Pancreas (tissue), 10 donors: ENCODE data around the gene SORT1. TPM values are rescaled to one million over a fixed set of nuclear protein-coding genes. Genes with fewer than 3 reads are reported as not detected.
"Not testable (repeated sequence)": the region's sequence is repeated elsewhere in the genome, so short reads cannot be mapped to it uniquely, and the experiment has no call there.

ENCODE experiments used
- ATAC-seq, 4 donors: fragments of 200-7000 bp; cut with Tn5 transposase; one replicate each; pipeline versions ENCODE4 v1.8.0 to v1.9.1; 2020; ENCODE audit warnings: mild to moderate bottlenecking in 4 of 4, moderate library complexity in 4 of 4
- DNase-seq, 6 donors: peaks; one replicate each; pipeline ENCODE4 v3.0.0-alpha.2; 2020
- FAIRE-seq: peaks from 2 replicates; lab custom pipeline; 2012; peaks lifted over from hg19 to GRCh38; lab: Jason Lieb, UNC
- H3K27ac ChIP-seq, 4 donors: fragments of 200-600 bp; sonication (generic); 1 replicate in 3 of 4; 2 replicates in 1 of 4; pipeline versions ENCODE4 v1.5.0 to v1.8.0; 2020
- H3K27me3 ChIP-seq, 4 donors: fragments of 200-600 bp; one replicate each; pipeline ENCODE4 v1.8.0; 2021
- H3K36me3 ChIP-seq, 3 donors: fragments of 200-600 bp; sonication (generic) in 1 of 3; one replicate each; pipeline versions ENCODE4 v1.5.0 to v1.8.0; 2020 to 2021
- H3K4me1 ChIP-seq, 3 donors: fragments of 200-600 bp; one replicate each; pipeline ENCODE4 v1.8.0; 2021
- H3K4me3 ChIP-seq, 4 donors: fragments of 200-600 bp; sonication (generic) in 2 of 4; one replicate each; pipeline versions ENCODE4 v1.5.0 to v1.8.0; 2020 to 2021
- H3K9me3 ChIP-seq, 4 donors: fragments of 200-600 bp; one replicate each; pipeline ENCODE4 v1.8.0; 2021
- CTCF ChIP-seq, 4 donors: fragments of 200-600 bp; sonication (generic) in 3 of 4; IDR thresholded peaks; one replicate each; pipeline versions ENCODE4 v1.5.0 to v1.8.0; 2021; ENCODE audit warnings: antibody characterized with exemption in 4 of 4
- WGBS, 2 donors: extraction: QIAGEN DNeasy Blood & Tissue Kit; methylation state at CpG; one replicate each; pipeline ENCODE4 v1.1.7; 2013; 5-methylcytosine and 5-hydroxymethylcytosine counted together
- intact Hi-C, 3 donors: fragments of 100-400 bp; cut with DNase I; formaldehyde crosslinking; loops; one replicate each; pipeline versions ENCODE4 v1.11.1 to v1.14.2; 2022
- polyA plus RNA-seq, 2 donors: library from polyadenylated mRNA; stranded (reverse); fragments of 200-250 nt; gene quantifications; one replicate each; pipeline ENCODE4 v1.2.3, GENCODE V29; 2013
- total RNA-seq, 6 donors: library from RNA; stranded (reverse); fragmentation: NEBNext Ultra II Directional in 4 of 6; extraction: Animal tissue kit (Norgen Biotek cat#: 25700) in 4 of 6; gene quantifications; one replicate each; pipeline versions ENCODE4 v1.2.1 to v1.2.4, GENCODE V29; 2021 to 2023
- donor health status: healthy with polysubstance abuse.
- donor health status: DM: no; HTN: no; CAD: no; lungs with moderate emphysema.
- donor health status: DM: no; HTN: no; CAD: no.
- donor health status: control.
- donor health status: control.
- donor health status: Bipolar disorder and iron deficiency.
- donor health status: DM: yes; HTN: yes; CAD: no.
- donor health status: DM: no; HTN: no; CAD: no.
- donor health status: DM: no; HTN: no; CAD: no.
- donor health status: DM: yes; HTN: yes; CAD: no.

Gene SORT1
- total and polyA plus RNA-seq, 8 donors: 10.4 to 60.7 (median 25.1) TPM

GRCh38 chr1:109293026-109293425 is 104.7 kb downstream of the SORT1 start:
- FAIRE-seq: no peak

GRCh38 chr1:109292364-109292763 is 105.4 kb downstream of the SORT1 start:
- DNase-seq (no peak), ATAC-seq (no peak), FAIRE-seq (no peak)
- Histone ChIP-seq H3K9me3 (no peaks in the 10 kb centered on the region), H3K4me3 (no peak overlapping the region), H3K27ac (no peak overlapping the region), H3K27me3 (no peaks in the 10 kb centered on the region), H3K36me3 (no peaks in the 10 kb centered on the region), H3K4me1 (no peaks in the 10 kb centered on the region)
- 62 to 66% methylated on average over 9 of the region's 9 CpGs for WGBS, 2 donors
- no peak for TF ChIP-seq CTCF (IDR thresholded peaks at IDR 0.05)
- intact Hi-C loops: no loop called here

More at GRCh38 chr1:109293026-109293425, 104.7 kb downstream of the SORT1 start:
- Histone ChIP-seq H3K36me3 (no peaks in the 10 kb centered on the region), H3K27ac (no peak overlapping the region), H3K4me1 (no peaks in the 10 kb centered on the region), H3K27me3 (no peaks in the 10 kb centered on the region), H3K4me3 (no peak overlapping the region), H3K9me3 (no peaks in the 10 kb centered on the region)
- intact Hi-C loops: no loop called here
- 44 to 71% methylated on average over 2 of the region's 2 CpGs for WGBS, 2 donors
- no peak for TF ChIP-seq CTCF (IDR thresholded peaks at IDR 0.05)
- DNase-seq (no peak), ATAC-seq (no peak)

- FAIRE-seq (no peak), DNase-seq (no peak), ATAC-seq (peak in 1 of 4 donors; percentile 63)
- intact Hi-C loops: no loop called here
- Histone ChIP-seq H3K27ac (no peak overlapping the region), H3K27me3 (no peaks in the 10 kb centered on the region), H3K36me3 (no peaks in the 10 kb centered on the region), H3K4me3 (no peak overlapping the region), H3K9me3 (no peaks in the 10 kb centered on the region), H3K4me1 (no peaks in the 10 kb centered on the region)
- no peak for TF ChIP-seq CTCF (IDR thresholded peaks at IDR 0.05)
- 62 to 64% methylated on average over 6 of the region's 6 CpGs for WGBS, 2 donors
Observed at GRCh38 chr1:109290998-109291397, 106.7 kb downstream of the SORT1 start.

GRCh38 chr1:109290137-109290536 is 107.6 kb downstream of the SORT1 start:
- DNase-seq: no peak
- no peak overlapping the region for H3K27ac ChIP-seq
- H3K27me3 ChIP-seq: no peaks in the 10 kb centered on the region
- WGBS, 2 donors: 86 to 90% methylated on average over 1 of the region's 1 CpG
- no peak for TF ChIP-seq CTCF (IDR thresholded peaks at IDR 0.05)
- no peak for ATAC-seq
- H3K4me3 ChIP-seq: no peak overlapping the region
- no peaks in the 10 kb centered on the region for H3K9me3 ChIP-seq
- no peaks in the 10 kb centered on the region for H3K36me3 ChIP-seq
- no peak for FAIRE-seq
- H3K4me1 ChIP-seq: no peaks in the 10 kb centered on the region
- intact Hi-C loops: no loop called here

GRCh38 chr1:109286762-109287161 is 111.0 kb downstream of the SORT1 start:
- DNase-seq, intact Hi-C loops, H3K36me3 ChIP-seq, H3K4me3 ChIP-seq, H3K9me3 ChIP-seq, ATAC-seq, H3K4me1 ChIP-seq, H3K27me3 ChIP-seq, FAIRE-seq, H3K27ac ChIP-seq: not testable (repeated sequence)
- 79 to 93% methylated on average over 5 of the region's 5 CpGs for WGBS, 2 donors
